HUES64 (cell line): ENCODE results near the gene NAP1L3. TPM values are rescaled to one million over a fixed set of nuclear protein-coding genes. Genes with fewer than 3 reads are reported as not detected.
A peak's percentile ranks its signal among the peaks of the same experiment; 100 is the strongest.

Experiments used
- H3K27ac ChIP-seq: 2 replicates; pipeline ENCODE4 v1.7.0; 2013; ENCODE audit warnings: low read depth, low read length, inconsistent platforms
- H3K27me3 ChIP-seq: 2 replicates; pipeline ENCODE4 v1.6.1; 2013; ENCODE audit warnings: mild to moderate bottlenecking, low read length; ENCODE audit not compliant: insufficient read depth
- H3K36me3 ChIP-seq: 2 replicates; pipeline ENCODE4 v1.6.1; 2013; ENCODE audit warnings: mild to moderate bottlenecking, low read length; ENCODE audit not compliant: insufficient read depth
- H3K4me1 ChIP-seq: 2 replicates; pipeline ENCODE4 v1.6.1; 2013; ENCODE audit warnings: mild to moderate bottlenecking, low read length, moderate library complexity; ENCODE audit not compliant: insufficient read depth
- H3K4me3 ChIP-seq: 2 replicates; pipeline ENCODE4 v1.5.1; 2013; ENCODE audit warnings: mild to moderate bottlenecking, low read length, moderate library complexity
- H3K9ac ChIP-seq: 2 replicates; pipeline ENCODE4 v1.6.1; 2013; ENCODE audit warnings: mild to moderate bottlenecking, low read depth, low read length
- H3K9me3 ChIP-seq: 2 replicates; pipeline ENCODE4 v1.6.1; 2013; ENCODE audit warnings: low read depth, low read length; ENCODE audit not compliant: insufficient read depth
- WGBS: fragments of 150-250, 120-280 bp; methylation state at CpG from one replicate; pipeline ENCODE4 v1.1.7; 2013; ENCODE audit warnings: missing lambda C conversion rate; 5-methylcytosine and 5-hydroxymethylcytosine counted together
- polyA plus RNA-seq, 2 experiments: library from polyadenylated mRNA; stranded (reverse); fragments of 50-300 nt; gene quantifications; one replicate each; pipeline ENCODE4 v1.2.3, GENCODE V29; 2013

NAP1L3 gene, protein sequence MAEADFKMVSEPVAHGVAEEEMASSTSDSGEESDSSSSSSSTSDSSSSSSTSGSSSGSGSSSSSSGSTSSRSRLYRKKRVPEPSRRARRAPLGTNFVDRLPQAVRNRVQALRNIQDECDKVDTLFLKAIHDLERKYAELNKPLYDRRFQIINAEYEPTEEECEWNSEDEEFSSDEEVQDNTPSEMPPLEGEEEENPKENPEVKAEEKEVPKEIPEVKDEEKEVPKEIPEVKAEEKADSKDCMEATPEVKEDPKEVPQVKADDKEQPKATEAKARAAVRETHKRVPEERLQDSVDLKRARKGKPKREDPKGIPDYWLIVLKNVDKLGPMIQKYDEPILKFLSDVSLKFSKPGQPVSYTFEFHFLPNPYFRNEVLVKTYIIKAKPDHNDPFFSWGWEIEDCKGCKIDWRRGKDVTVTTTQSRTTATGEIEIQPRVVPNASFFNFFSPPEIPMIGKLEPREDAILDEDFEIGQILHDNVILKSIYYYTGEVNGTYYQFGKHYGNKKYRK
- polyA plus RNA-seq (2013, experiment 1 of 2): 25.9 TPM
- polyA plus RNA-seq (2013, experiment 2 of 2): 26.1 TPM

DNA sequence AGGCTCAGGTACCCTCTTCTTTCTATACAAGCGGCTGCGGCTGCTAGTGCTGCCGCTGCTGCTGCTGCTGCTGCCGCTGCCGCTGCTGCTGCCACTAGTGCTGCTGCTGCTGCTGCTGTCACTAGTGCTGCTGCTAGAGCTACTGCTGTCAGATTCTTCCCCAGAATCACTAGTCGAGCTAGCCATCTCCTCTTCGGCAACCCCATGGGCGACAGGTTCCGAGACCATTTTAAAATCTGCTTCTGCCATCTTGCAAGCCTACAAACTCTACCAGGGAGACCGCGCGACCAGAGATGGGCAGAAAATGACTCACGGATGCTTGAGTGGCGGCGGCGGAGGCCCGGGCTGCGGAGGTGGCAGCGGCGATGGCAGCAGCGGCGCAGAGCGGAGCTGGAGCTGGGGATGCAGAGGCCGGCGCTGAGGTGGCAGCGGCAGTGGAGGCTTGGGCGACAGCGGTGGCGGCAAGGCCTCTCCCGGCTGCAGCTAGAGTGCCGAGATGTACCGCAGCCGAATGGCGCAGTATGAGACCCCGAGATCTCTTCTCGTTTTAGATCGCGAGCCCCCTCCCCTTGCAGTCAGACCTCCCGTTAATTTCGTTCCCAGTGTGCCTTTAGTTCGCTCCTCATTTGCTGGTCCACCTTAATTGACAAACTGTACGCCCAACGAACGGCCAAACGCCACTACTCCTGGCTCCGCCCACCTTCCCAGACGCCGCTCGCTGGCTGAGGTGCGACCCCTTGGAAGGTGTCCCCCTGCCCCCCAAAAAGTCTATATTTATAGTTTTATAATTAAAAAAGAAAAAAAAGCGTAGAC, at the start of gene NAP1L3:
Gene NAP1L3 (minus strand): TSS at position 523 of the 813 bp plus-strand sequence. CDS start 274 bp downstream, at position 249.
- Histone ChIP-seq H3K4me3 (peak within 1 kb of the TSS; percentile 89), H3K9ac (peak within 1 kb of the TSS; percentile 77), H3K4me1 (0 out of 2 replicates have a peak, but pooled peaks cover 8% of the 10 kb centered on the region), H3K27ac (peak within 1 kb of the TSS; percentile 49; the same call in 1 of the 2 replicates), H3K27me3 (no peaks in the 10 kb centered on the region), H3K36me3 (peaks cover 3% of the 10 kb centered on the region; the same call in 1 of the 2 replicates), H3K9me3 (no peaks in the 10 kb centered on the region)
- under 1% methylated on average over 48 of the region's 51 CpGs for WGBS

DNA sequence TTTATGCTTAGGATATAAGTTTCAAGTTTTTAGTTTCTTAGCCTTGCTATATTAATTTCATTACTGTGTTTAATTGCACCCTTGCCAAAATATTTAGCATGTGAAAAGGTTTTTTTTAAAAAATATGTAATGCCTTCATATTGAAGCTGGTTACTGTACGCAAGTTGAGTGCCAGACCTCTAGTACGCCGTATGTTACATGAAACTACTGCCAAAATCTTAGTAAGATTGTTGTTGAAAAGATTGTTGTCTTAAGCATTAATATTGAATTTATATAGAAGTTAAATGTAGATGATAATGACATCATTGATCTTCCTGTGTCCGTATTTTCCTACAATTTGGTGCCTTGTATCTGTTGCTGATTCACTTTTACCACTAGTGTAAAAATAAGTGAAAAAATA, 37.7 kb upstream of the NAP1L3 start:
- Histone ChIP-seq H3K9me3 (no peaks in the 10 kb centered on the region), H3K27ac (no peak overlapping the region), H3K4me3 (no peak overlapping the region), H3K27me3 (no peaks in the 10 kb centered on the region), H3K4me1 (no peaks in the 10 kb centered on the region), H3K36me3 (no peaks in the 10 kb centered on the region), H3K9ac (no peak overlapping the region)
- WGBS: 97% methylated on average over 3 of the region's 4 CpGs

DNA sequence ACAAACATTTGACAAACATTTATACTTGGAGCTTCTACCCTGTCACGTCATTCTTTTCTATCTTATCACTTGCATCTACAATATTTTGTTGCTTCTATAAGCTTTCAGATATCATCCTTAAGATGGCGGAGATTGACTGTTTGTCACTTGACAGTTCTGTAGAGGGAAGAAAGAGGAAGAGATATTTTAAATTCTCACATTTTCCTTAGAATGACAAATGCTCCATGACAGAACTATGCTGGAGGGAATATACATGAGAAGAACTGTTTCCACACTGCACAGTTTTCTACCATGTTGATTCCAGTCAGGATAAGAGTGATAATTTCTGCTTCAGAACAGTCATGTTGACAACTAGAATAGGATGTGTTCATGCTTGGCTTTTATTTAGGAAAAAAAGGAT, 30.3 kb upstream of the NAP1L3 start:
- no peaks in the 10 kb centered on the region for H3K36me3 ChIP-seq
- H3K9me3 ChIP-seq: no peaks in the 10 kb centered on the region
- 100% methylated on average over 1 of the region's 2 CpGs for WGBS
- H3K4me1 ChIP-seq: no peaks in the 10 kb centered on the region
- H3K4me3 ChIP-seq: no peak overlapping the region
- H3K27ac ChIP-seq: no peak overlapping the region
- H3K9ac ChIP-seq: no peak overlapping the region
- no peaks in the 10 kb centered on the region for H3K27me3 ChIP-seq

DNA sequence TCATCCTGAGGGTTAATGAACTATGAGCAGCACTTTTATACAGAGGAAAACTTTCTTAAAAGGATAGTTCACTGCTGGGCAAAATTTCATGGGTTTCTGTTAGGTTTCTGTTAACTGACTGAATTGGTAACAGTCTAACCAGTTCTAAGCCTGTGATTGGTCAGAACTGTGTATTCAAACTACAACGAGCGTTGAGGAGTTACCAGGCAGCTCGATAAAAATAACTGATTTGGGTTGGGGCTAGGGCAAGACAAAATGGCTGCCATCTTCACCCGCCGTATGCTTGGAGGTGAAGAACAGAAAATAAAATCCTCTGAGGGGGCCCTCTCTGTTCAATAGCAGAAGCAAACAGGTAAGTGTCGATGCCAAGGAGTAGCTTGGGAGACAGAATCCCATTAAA, 22.6 kb upstream of the NAP1L3 start:
- 97% methylated on average over 6 of the region's 6 CpGs for WGBS
- Histone ChIP-seq H3K9ac (no peak overlapping the region), H3K4me3 (no peak overlapping the region), H3K36me3 (no peaks in the 10 kb centered on the region), H3K27me3 (no peaks in the 10 kb centered on the region), H3K9me3 (no peaks in the 10 kb centered on the region), H3K4me1 (no peaks in the 10 kb centered on the region; the same call in 1 of the 2 replicates), H3K27ac (no peak overlapping the region)

DNA sequence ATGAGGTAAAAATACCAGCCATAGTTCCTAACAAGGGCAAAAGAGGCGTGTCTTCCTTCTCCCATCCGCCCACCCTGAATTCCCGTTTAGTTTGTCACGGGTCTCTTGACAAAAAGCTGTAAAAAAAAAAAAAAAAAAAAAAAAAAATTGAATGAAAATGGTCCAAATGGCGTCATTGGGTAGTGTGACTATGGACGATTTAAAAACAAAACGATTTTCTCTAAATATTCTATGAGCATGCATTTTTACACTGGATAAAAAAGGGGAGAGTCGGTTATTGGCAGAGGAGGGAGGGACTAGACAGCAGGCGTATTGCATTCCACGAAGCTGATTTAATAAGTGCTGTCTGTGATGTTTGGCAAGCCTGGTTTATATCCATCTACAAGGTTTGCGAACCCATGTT, 492 bp upstream of the NAP1L3 start, which contains the start of gene FAM133A:
Gene FAM133A (plus strand): TSS at position 338 of the 403 bp plus-strand sequence. CDS start 35,214 bp downstream, outside the sequence.
- H3K9me3 ChIP-seq: no peaks in the 10 kb centered on the region
- WGBS: 11% methylated on average over 3 of the region's 11 CpGs
- peak within 1 kb of the TSS; percentile 77 for H3K9ac ChIP-seq
- 0 out of 2 replicates have a peak, but pooled peaks cover 8% of the 10 kb centered on the region for H3K4me1 ChIP-seq
- H3K27me3 ChIP-seq: no peaks in the 10 kb centered on the region
- peak within 1 kb of the TSS; percentile 89 for H3K4me3 ChIP-seq
- H3K36me3 ChIP-seq: peaks cover 3% of the 10 kb centered on the region; the same call in 1 of the 2 replicates
- peak within 1 kb of the TSS; percentile 49; the same call in 1 of the 2 replicates for H3K27ac ChIP-seq

DNA sequence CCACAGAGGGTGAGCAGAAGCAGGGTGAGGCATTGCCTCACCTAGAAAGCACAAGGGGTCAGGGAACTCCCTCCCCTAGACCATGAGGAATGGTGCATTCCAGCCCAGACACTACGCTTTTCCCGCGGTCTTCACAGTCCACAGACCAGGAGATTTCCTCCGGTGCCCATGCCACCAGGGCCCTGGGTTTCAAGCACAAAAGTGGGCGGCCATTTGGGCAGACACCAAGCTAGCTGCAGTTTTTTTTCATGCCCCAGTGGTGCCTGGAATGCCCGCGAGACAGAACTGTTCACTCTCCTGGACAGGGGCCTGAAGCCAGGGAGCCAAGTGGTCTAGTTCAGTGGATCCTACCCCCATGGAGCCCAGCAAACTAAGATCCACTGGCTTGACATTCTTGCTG, 12.8 kb downstream of the NAP1L3 start:
- H3K36me3 ChIP-seq: no peaks in the 10 kb centered on the region
- no peaks in the 10 kb centered on the region for H3K9me3 ChIP-seq
- 97% methylated on average over 7 of the region's 7 CpGs for WGBS
- H3K27me3 ChIP-seq: no peaks in the 10 kb centered on the region
- H3K4me3 ChIP-seq: no peak overlapping the region
- H3K4me1 ChIP-seq: no peaks in the 10 kb centered on the region
- no peak overlapping the region for H3K27ac ChIP-seq
- H3K9ac ChIP-seq: no peak overlapping the region

DNA sequence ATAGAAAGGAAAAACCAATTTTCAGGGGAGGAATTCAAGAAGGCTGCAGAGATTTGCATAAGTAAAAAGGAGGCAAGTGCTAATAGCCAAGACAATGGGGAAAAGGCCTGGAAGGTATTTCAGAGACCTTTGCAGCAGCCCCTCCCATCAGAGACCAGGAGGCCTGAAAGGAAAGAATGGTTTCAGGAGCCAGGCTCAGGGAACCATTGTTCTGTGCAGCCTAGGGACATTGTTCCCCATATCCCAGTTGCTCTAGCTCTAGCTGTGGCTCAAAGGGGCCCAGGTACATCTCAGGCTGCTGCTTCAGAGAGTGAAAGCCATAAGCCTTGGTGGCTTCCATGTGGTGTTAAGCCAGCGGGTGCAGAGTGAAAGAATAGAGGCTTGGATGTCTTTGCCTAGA, 24.0 kb downstream of the NAP1L3 start:
- H3K27me3 ChIP-seq: no peaks in the 10 kb centered on the region
- H3K9me3 ChIP-seq: no peaks in the 10 kb centered on the region
- H3K9ac ChIP-seq: no peak overlapping the region
- no peaks in the 10 kb centered on the region for H3K36me3 ChIP-seq
- no peak overlapping the region for H3K27ac ChIP-seq
- WGBS: 91% methylated on average over 1 of the region's 1 CpG
- H3K4me3 ChIP-seq: no peak overlapping the region
- H3K4me1 ChIP-seq: no peaks in the 10 kb centered on the region

DNA sequence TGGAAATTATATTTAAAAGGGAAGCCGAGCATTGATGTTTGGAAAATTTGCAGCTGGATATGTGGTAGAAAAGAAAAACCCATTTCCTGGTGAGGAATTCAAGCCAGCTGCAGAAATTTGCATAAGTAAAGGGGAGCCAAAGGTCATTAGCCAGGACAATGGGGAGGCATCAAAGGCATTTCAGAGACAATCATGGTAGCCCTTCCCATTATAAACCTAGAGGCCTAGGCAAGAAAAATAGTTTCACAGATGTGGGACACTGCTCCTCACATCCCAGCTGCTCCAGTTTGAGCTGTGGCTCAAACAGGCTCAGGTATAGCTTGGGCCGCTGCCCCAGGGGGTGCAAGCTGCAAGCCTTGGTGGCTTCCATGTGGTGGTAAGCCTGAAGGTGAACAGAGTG, 35.8 kb downstream of the NAP1L3 start:
- Histone ChIP-seq H3K27ac (peak overlapping the region; percentile 79; the same call in 1 of the 2 replicates), H3K9me3 (0 out of 2 replicates have a peak, but pooled peaks cover 6% of the 10 kb centered on the region), H3K4me1 (no peaks in the 10 kb centered on the region), H3K9ac (no peak overlapping the region), H3K36me3 (no peaks in the 10 kb centered on the region), H3K27me3 (no peaks in the 10 kb centered on the region), H3K4me3 (no peak overlapping the region)
- WGBS: 87% methylated on average over 2 of the region's 2 CpGs
